Stimulated activated CD8-positive, alpha-beta memory T cell treated with anti-CD3 and anti-CD28 coated beads, Interleukin-12 subunit alpha, Interleukin-12 subunit beta, amount 100 ng/mL, for 24 hours (primary cell): ENCODE data around the gene SLC12A9.
"Not testable (repeated sequence)": the region's sequence is repeated elsewhere in the genome, so short reads cannot be mapped to it uniquely, and the experiment has no call there.

Experiments
- DNase-seq: peaks from one replicate; pipeline ENCODE4 v3.0.0-alpha.2; 2020; ENCODE audit errors: extremely low read depth

SLC12A9 gene

GRCh38 chr7:100852048-100852872 is at the start of gene SLC12A9:
Gene SLC12A9 (plus strand): TSS chr7:100852713. CDS start chr7:100854198, 1,485 bp downstream.
- peak; percentile 74 for DNase-seq

- no peak for DNase-seq
These were observed 49.6 kb upstream of the SLC12A9 start for GRCh38 chr7:100802951-100803350.

- DNase-seq, result no peak
These were observed 48.9 kb upstream of the SLC12A9 start for GRCh38 chr7:100803398-100804161.

- no peak for DNase-seq
These were observed 47.7 kb upstream of the SLC12A9 start for GRCh38 chr7:100804681-100805431.

GRCh38 chr7:100806276-100806675 is 46.2 kb upstream of the SLC12A9 start:
- DNase-seq, result no peak

GRCh38 chr7:100806883-100807282 is 45.6 kb upstream of the SLC12A9 start:
- DNase-seq, result not testable (repeated sequence)

- DNase-seq, result no peak
These were observed 44.1 kb upstream of the SLC12A9 start for GRCh38 chr7:100808354-100808875.

- DNase-seq, result no peak
These were observed 41.0 kb upstream of the SLC12A9 start for GRCh38 chr7:100811480-100811879.

GRCh38 chr7:100812729-100813128 is 39.8 kb upstream of the SLC12A9 start:
- DNase-seq, result no peak

GRCh38 chr7:100816515-100816914 is 36.0 kb upstream of the SLC12A9 start:
- DNase-seq, result not testable (repeated sequence)

- DNase-seq, result no peak
These were observed 35.4 kb upstream of the SLC12A9 start for GRCh38 chr7:100817097-100817496.

- no peak for DNase-seq
These were observed 34.1 kb upstream of the SLC12A9 start for GRCh38 chr7:100818366-100818765.

- no peak for DNase-seq
These were observed 33.7 kb upstream of the SLC12A9 start for GRCh38 chr7:100818825-100819224.

- no peak for DNase-seq
These were observed 32.9 kb upstream of the SLC12A9 start for GRCh38 chr7:100819586-100819985.

- no peak for DNase-seq
These were observed 30.0 kb upstream of the SLC12A9 start for GRCh38 chr7:100822236-100823139.

- DNase-seq, result no peak
These were observed 29.4 kb upstream of the SLC12A9 start for GRCh38 chr7:100823140-100823525.

GRCh38 chr7:100823534-100823933 is 29.0 kb upstream of the SLC12A9 start:
- no peak for DNase-seq

- DNase-seq, result no peak
These were observed 27.9 kb upstream of the SLC12A9 start for GRCh38 chr7:100824499-100825214.

GRCh38 chr7:100825215-100825671 is 27.3 kb upstream of the SLC12A9 start:
- DNase-seq, result no peak
